Jurkat, Clone E6-1 (cell line): ENCODE results near the gene RIPPLY2.

Experiments
- DNase-seq: peaks from one replicate; pipeline ENCODE4 v3.0.0-alpha.2; 2011; ENCODE audit warnings: low read depth, low spot score
- H3K4me3 ChIP-seq: 2 replicates; pipeline ENCODE4 v1.5.1; 2011; ENCODE audit warnings: mild to moderate bottlenecking, low read length, control low read depth, moderate library complexity

RIPPLY2 gene

GRCh38 chr6:83854766-83855165 is 1.6 kb downstream of the RIPPLY2 start:
- DNase-seq, result no peak
- no peak overlapping the region for H3K4me3 ChIP-seq

DNA sequence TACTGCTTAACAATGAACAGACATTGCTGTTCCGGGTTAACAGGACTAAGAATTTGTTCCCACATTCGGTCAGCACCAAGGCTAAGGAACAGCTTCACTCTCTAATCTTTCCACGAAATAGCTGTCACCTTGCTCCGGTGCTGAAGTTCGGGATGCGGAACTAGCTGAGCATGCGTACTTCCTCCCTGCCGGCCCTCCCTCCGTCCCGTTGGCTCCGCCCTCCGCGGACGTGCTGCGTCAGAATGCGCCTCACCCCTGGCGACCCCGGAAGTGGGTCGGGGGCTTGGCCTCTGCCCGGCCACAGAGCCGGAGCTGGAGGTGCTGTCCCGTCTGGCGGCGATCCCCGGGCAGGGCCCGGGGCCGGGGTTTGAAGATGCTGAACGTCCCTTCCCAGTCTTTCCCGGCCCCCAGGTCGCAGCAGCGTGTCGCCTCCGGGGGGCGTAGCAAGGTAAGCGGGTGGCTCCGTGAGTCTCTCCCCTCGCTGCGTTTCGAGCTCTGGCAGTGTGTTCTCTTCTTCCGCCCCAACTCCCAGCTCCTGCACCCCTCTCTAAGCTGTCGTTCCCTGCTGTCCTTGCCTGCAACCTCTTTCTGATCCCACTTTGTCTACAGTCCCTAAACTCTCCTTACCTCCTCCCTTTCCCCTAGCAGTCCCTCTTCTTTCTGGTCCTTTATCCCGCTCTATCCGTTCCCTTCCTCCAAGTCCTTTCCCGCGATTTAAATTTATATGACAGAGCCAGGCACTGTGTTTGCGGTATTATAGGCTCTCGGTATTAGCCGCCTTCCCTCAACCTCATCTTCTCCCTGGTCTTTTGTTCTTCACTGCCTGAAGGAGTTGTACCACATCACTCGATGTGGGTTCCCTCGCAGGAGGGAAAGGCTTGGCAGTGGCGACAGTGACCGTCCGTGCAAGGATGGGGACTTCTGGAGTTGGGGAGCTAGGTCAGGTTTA is 6.5 kb downstream of the RIPPLY2 start, which contains the start of gene CYB5R4:
CYB5R4 (plus strand) TSS at position 280 of the 949 bp plus-strand sequence; CDS start at position 374, 94 bp downstream.
- peak; percentile 94 for DNase-seq
- peak within 1 kb of the TSS; percentile 82 for H3K4me3 ChIP-seq

- H3K4me3 ChIP-seq, result peak overlapping the region; percentile 82
- DNase-seq, result no peak
Observed at GRCh38 chr6:83860359-83860755, 7.2 kb downstream of the RIPPLY2 start.

DNA sequence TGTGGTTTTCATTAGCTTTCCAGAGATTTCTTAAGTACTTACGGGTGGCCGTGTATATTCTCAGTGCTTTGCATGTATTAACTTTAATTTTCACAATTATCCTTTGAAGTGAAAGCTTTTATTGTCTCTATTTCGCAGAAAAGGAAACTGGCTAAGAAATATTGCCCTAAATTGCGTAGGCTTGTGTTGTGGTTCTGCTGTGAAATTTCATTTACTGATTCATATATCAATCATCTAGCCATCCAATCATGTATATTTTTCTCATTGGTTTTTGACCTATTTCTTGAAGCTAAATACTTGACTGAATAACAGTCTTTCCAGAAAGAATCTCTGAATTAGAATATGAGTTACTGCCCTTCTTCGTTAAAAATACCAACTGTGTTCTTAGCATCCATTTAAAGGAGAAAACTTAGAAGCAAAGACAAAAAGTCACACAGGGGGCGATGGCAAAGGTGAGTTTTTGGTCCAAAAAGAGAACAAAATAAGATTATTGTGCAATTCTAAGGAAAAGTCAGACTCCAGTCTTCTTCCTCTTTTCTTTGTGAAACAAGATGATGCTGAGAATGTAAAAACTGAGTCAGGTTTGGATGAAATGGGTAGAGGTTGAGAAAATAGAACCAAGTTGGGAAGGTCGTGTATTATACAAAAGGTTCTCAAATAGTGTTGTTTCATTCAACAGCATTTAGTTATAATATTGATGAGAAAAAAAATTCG is 7.8 kb downstream of the RIPPLY2 start:
- peak overlapping the region; percentile 82 for H3K4me3 ChIP-seq
- no peak for DNase-seq

- no peak overlapping the region for H3K4me3 ChIP-seq
- DNase-seq, result no peak
Observed at GRCh38 chr6:83862776-83863471, 9.8 kb downstream of the RIPPLY2 start.

DNA sequence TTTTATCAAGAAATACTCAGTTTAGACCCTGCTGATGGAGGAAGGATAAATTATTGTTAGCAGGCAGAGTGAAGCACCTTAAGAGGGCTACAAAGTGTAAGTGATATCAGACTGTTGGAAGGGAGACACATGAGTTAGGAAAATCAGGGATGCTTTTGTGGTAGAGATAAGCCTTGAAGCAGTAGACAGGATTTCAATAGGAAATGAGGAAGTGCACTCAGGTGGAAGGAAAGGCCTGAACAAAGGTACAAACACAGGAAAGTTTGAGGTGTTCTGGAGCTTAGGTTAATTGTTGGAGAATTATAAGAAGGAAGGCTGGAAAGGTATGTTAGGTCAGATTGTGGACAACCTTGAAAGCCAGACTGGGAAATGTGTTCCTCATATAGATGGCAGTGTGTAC is 13.9 kb downstream of the RIPPLY2 start:
- DNase-seq, result no peak
- H3K4me3 ChIP-seq, result no peak overlapping the region

- peak; percentile 41 for DNase-seq
- H3K4me3 ChIP-seq, result no peak overlapping the region
Observed at GRCh38 chr6:83867527-83868161, 14.5 kb downstream of the RIPPLY2 start.

GRCh38 chr6:83868639-83869038 is 15.5 kb downstream of the RIPPLY2 start:
- no peak overlapping the region for H3K4me3 ChIP-seq
- no peak for DNase-seq

DNA sequence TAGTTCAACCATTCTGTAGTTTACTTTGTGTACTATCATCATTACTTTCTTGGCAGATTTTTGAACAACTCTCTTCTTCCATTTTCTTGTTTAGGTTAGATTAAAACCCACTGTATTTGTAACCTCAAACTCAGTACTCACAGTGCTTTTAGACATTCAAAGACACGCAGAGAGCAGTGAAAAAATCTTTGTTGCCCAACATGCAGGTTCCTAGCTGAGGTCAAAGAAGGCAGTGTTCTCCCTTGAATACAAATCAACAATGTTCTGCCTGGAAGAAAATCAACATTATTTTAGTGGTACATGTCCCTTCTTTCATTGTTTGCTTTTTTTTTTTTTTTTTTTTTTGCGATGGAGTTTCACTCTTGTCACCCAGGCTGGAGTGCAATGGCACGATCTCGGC is 17.5 kb downstream of the RIPPLY2 start:
- no peak overlapping the region for H3K4me3 ChIP-seq
- DNase-seq, result no peak

GRCh38 chr6:83872386-83873118 is 19.4 kb downstream of the RIPPLY2 start:
- no peak overlapping the region for H3K4me3 ChIP-seq
- DNase-seq, result no peak

DNA sequence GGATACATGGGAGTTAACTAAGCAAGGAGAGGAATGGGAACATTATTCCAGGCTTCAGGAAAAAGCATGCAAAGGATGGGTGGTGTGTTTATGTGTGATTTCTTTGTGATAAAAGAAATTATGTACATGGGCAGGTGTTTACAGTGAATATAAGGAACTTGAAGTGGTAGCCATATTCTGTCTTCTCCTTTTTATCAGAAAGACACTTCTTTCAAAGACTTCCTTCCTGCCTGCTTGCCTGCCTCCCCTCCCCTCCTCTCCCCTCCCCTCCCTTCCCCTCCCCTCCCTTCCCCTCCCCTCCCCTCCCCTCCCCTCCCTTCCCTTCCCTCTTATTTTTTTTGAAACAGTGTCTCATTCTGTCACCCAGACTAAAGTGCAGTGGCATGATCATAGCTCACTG is 20.7 kb downstream of the RIPPLY2 start:
- H3K4me3 ChIP-seq, result no peak overlapping the region
- DNase-seq, result no peak

GRCh38 chr6:83875843-83876242 is 22.7 kb downstream of the RIPPLY2 start:
- no peak for DNase-seq
- H3K4me3 ChIP-seq, result no peak overlapping the region

DNA sequence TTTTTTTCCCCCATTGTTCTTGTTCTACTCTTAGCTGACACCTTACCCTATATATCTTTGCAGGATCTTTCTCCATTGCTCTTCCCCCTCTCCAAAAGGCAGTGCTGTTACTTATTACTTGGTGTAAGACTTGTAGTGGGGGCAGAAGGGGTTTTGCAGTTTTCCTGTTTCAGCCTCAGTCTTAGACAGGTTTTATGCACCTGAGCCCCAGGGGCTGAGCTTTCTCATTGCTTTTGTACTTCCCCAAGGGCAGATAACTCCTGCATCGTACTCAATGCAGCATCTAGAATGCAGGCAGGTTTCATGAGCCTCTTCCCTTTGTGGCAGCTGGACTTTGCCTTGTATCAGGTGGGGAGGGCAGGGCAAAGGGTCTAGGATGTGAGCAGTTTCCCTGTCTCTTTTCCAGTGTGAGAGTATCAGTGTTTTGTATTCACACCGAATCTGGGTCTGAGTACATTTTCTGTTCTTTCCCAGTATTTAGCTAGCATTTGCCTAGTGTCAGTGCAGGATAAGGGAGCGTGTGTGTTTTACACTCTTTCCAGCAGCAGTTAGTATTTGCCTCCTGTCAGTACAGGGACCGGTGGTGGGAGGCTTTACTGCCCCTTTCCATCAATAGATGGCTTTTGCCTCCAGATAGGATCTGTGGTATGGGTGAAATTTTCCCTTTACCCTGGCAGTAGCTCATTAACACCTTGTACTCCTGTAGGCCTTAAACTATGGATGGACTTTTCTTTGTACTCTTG is 25.9 kb downstream of the RIPPLY2 start:
- DNase-seq, result no peak
- H3K4me3 ChIP-seq, result no peak overlapping the region

- no peak for DNase-seq
Observed at GRCh38 chr6:83879746-83880145, 26.6 kb downstream of the RIPPLY2 start.

GRCh38 chr6:83883240-83883639 is 30.1 kb downstream of the RIPPLY2 start:
- H3K4me3 ChIP-seq, result no peak overlapping the region
- no peak for DNase-seq

More at GRCh38 chr6:83879746-83880145, 26.6 kb downstream of the RIPPLY2 start:
- H3K4me3 ChIP-seq, result no peak overlapping the region

GRCh38 chr6:83884523-83884922 is 31.4 kb downstream of the RIPPLY2 start:
- peak; percentile 69 for DNase-seq
- no peak overlapping the region for H3K4me3 ChIP-seq

DNA sequence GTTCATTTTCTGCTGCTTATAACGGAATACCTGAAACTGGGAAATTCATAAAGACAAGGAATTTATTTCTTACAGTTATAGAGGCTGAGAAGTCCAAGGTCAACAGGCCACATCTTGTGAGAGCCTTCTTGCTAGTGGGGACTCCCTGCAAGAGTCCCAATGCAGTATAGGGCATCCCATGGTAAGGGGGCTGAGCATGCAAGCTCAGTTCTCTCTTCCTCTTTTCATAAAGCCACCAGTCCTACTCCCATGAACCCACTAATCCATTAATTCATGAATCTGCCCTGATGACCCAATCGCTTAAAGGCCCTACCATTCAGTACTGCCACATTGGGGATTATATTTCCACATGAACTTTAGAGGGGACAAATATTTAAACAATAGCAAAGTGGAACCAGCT is 32.8 kb downstream of the RIPPLY2 start:
- no peak overlapping the region for H3K4me3 ChIP-seq
- DNase-seq, result no peak

- H3K4me3 ChIP-seq, result no peak overlapping the region
- DNase-seq, result no peak
Observed at GRCh38 chr6:83889621-83890020, 36.5 kb downstream of the RIPPLY2 start.
